GM18909 (cell line): Measurements from ENCODE around the gene SLC25A44.
"Not testable (repeated sequence)": the region's sequence is repeated elsewhere in the genome, so short reads cannot be mapped to it uniquely, and the experiment has no call there.

Experiments
- ATAC-seq: cut with Tn5 transposase; IDR thresholded peaks from one replicate; pipeline ENCODE4 v1.9.1; 2021; ENCODE audit warnings: mild to moderate bottlenecking; ENCODE audit not compliant: unreplicated experiment, poor library complexity

SLC25A44 gene

GRCh38 chr1:156162430-156163037 is 31.4 kb upstream of the SLC25A44 start:
- ATAC-seq = no peak

- no peak for ATAC-seq
Observed at GRCh38 chr1:156163712-156164111, 30.2 kb upstream of the SLC25A44 start.

- ATAC-seq = no peak
Observed at GRCh38 chr1:156164125-156164831, 29.6 kb upstream of the SLC25A44 start.

- ATAC-seq = no peak
Observed at GRCh38 chr1:156165083-156165482, 28.8 kb upstream of the SLC25A44 start.

GRCh38 chr1:156167536-156167935 is 26.4 kb upstream of the SLC25A44 start:
- ATAC-seq = no peak

- no peak for ATAC-seq
Observed at GRCh38 chr1:156172696-156173470, 21.0 kb upstream of the SLC25A44 start.

GRCh38 chr1:156176610-156177210 is 17.2 kb upstream of the SLC25A44 start:
- no peak for ATAC-seq

GRCh38 chr1:156177919-156178654 is 15.8 kb upstream of the SLC25A44 start:
- no peak for ATAC-seq

- ATAC-seq = no peak
Observed at GRCh38 chr1:156180471-156180870, 13.4 kb upstream of the SLC25A44 start.

GRCh38 chr1:156181391-156181924 is 12.4 kb upstream of the SLC25A44 start:
- ATAC-seq = not testable (repeated sequence)

GRCh38 chr1:156182010-156182779 is 11.7 kb upstream of the SLC25A44 start:
- not testable (repeated sequence) for ATAC-seq

GRCh38 chr1:156186347-156187177 is 7.3 kb upstream of the SLC25A44 start:
- not testable (repeated sequence) for ATAC-seq

GRCh38 chr1:156190265-156190664 is 3.6 kb upstream of the SLC25A44 start:
- not testable (repeated sequence) for ATAC-seq

GRCh38 chr1:156191292-156191964 is 2.5 kb upstream of the SLC25A44 start:
- ATAC-seq = no peak

- no peak for ATAC-seq
Observed at GRCh38 chr1:156193208-156193487, 756 bp upstream of the SLC25A44 start.

- ATAC-seq = no peak
Observed at GRCh38 chr1:156194300-156194652, 372 bp downstream of the SLC25A44 start.

GRCh38 chr1:156195853-156196252 is 1.9 kb downstream of the SLC25A44 start:
- ATAC-seq = no peak

- no peak for ATAC-seq
Observed at GRCh38 chr1:156196445-156196844, 2.5 kb downstream of the SLC25A44 start.
